ENCODE measurements around the gene VTN. TPM values are rescaled to one million over a fixed set of nuclear protein-coding genes. Genes with fewer than 3 reads are reported as not detected.

Gene VTN
- total and polyA plus RNA-seq, 2 donors (not counting 3 experiments of a cell fraction or from before 2014, with no cell fraction given) = 1.1 TPM; not detected in 1

DNA sequence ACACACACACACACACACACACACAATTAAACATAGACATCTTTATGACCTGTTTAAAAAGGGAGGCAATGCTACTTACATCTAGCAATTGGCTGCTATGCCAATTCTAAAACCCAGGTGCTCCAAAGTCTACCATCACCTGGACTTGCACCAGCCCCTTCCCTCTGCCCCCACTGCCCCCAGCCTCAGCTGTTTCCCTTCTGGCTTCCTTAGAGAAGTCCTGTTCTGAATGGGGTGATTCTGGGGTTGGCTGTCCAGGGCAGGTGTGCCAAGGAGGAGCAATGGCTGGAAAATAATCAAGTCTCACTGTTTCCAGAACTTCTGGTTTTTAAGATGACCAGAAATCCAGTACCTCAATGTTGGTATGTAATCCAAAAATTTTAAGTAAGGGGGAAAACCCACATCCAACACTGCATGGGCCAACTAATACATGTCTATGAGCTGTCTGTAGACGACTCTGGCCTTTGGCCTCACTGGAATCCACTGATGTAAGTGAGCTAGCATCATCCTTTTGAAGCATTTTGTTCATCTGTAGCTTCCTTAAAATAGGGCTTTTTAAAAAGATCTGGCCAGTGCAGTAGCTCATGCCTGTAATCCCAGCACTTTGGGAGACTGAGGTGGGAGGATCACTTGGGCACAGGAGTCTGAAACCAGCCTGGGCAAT is 36.9 kb downstream of the VTN start:
- ChIA-PET POLR2A (no interaction called here), CTCF (interaction anchor here (0.9 to 1.5 kb wide), 3 partner anchors 13 to 52 kb away, joined by 3 to 4 read pairs (median 3); partner anchors contain the start of gene TMEM97)
- Histone ChIP-seq H2AFZ (ENCODE audit: low read depth, low read length) (no peak overlapping the region), H3K9me1 (replicated peaks; ENCODE audit: control insufficient read depth, extremely low read depth, insufficient read depth, low read length) (no peaks in the 10 kb centered on the region), H3K4me1 (ENCODE audit: control insufficient read depth, extremely low read depth, insufficient read depth, low read length) (peaks cover 29% of the 10 kb centered on the region), H3K9me3 (replicated peaks; ENCODE audit: control insufficient read depth, insufficient read depth, low read length) (no peaks in the 10 kb centered on the region), H3K27ac (ENCODE audit: insufficient read depth, low read depth, low read length) (no peak overlapping the region), H4K20me1 (replicated peaks; ENCODE audit: control insufficient read depth, extremely low read depth, insufficient read depth, low read length) (no peaks in the 10 kb centered on the region), H3K4me2 (ENCODE audit: insufficient read depth, low read length) (no peak overlapping the region), H3K36me3 (ENCODE audit: control insufficient read depth in 2 of 2, extremely low read depth in 1 of 2, insufficient read depth in 2 of 2, low read length in 2 of 2) (peaks cover 6 to 16% of the 10 kb centered on the region in 2 experiments), H3K9ac (replicated peaks; ENCODE audit: extremely low read depth, insufficient read depth, low read length) (no peak overlapping the region), H3K27me3 (ENCODE audit: control insufficient read depth in 2 of 2, insufficient read depth in 2 of 2, low read length in 2 of 2) (no peaks in the 10 kb centered on the region), H3K4me3 (replicated peaks in 1 of 3; ENCODE audit: insufficient read depth in 1 of 3, low read depth in 1 of 3, low read length in 3 of 3) (no peak overlapping the region), H3K79me2 (ENCODE audit: control insufficient read depth, insufficient read depth, low read length) (peaks cover 40% of the 10 kb centered on the region)
- intact Hi-C loops (cut with micrococcal nuclease) (no loop called here), dilution Hi-C loops (cut with MboI; ENCODE audit: extremely low pct_ligation_motif_present, low sequenced_read_pairs) (no loop called here)
- FAIRE-seq (no peak), DNase-seq (ENCODE audit: low read depth, low spot score) (no peak)
- no TSS peak for BruUV-seq (replicated peaks)
- no peak for TF ChIP-seq POLR2A (IDR thresholded peaks at IDR 0.05; ENCODE audit: low read depth, low read length)
- no peak for TF ChIP-seq FOS (IDR thresholded peaks at IDR 0.05; ENCODE audit: borderline replicate concordance, insufficient read depth, low read length)
- no peak for TF ChIP-seq MYC (IDR thresholded peaks at IDR 0.05; ENCODE audit: low read depth, low read length)
- TF ChIP-seq EZH2 (IDR thresholded peaks at IDR 0.05; ENCODE audit: borderline replicate concordance, low read depth, low read length, severe bottlenecking) = no peak
- no peak for TF ChIP-seq JUN (IDR thresholded peaks at IDR 0.05; ENCODE audit: borderline replicate concordance, insufficient read depth, insufficient read length, low read depth)
- TF ChIP-seq, protein P1, sequence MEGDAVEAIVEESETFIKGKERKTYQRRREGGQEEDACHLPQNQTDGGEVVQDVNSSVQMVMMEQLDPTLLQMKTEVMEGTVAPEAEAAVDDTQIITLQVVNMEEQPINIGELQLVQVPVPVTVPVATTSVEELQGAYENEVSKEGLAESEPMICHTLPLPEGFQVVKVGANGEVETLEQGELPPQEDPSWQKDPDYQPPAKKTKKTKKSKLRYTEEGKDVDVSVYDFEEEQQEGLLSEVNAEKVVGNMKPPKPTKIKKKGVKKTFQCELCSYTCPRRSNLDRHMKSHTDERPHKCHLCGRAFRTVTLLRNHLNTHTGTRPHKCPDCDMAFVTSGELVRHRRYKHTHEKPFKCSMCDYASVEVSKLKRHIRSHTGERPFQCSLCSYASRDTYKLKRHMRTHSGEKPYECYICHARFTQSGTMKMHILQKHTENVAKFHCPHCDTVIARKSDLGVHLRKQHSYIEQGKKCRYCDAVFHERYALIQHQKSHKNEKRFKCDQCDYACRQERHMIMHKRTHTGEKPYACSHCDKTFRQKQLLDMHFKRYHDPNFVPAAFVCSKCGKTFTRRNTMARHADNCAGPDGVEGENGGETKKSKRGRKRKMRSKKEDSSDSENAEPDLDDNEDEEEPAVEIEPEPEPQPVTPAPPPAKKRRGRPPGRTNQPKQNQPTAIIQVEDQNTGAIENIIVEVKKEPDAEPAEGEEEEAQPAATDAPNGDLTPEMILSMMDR (IDR thresholded peaks at IDR 0.05; ENCODE audit: extremely low read depth in 1 of 2, insufficient read depth in 1 of 2, low read depth in 1 of 2, low read length in 2 of 2) = no peak
- TF ChIP-seq, protein P2, sequence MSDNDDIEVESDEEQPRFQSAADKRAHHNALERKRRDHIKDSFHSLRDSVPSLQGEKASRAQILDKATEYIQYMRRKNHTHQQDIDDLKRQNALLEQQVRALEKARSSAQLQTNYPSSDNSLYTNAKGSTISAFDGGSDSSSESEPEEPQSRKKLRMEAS (IDR thresholded peaks at IDR 0.05; ENCODE audit: insufficient read depth, insufficient read length) = no peak
- no peak for TF ChIP-seq GATA2 (IDR thresholded peaks at IDR 0.05; ENCODE audit: insufficient read depth, insufficient read length, low read depth, low read length)
- TF ChIP-seq POLR2AphosphoS5 (IDR thresholded peaks at IDR 0.05; ENCODE audit: insufficient read depth, low read depth, low read length) = no peak

Data from endothelial cell of umbilical vein (primary cell).